WTC11 (cell line): ENCODE data around the gene TF.

Experiments
- E2F5 ChIP-seq: sonication (generic); formaldehyde crosslinking; IDR thresholded peaks from 2 replicates; pipeline ENCODE4 v1.8.1; 2022; ENCODE audit warnings: mild to moderate bottlenecking, moderate library complexity, missing genetic modification reagents
- GABPB1 ChIP-seq: sonication (generic); formaldehyde crosslinking; IDR thresholded peaks from 2 replicates; pipeline ENCODE4 v1.8.1; 2023; ENCODE audit warnings: mild to moderate bottlenecking, missing genetic modification reagents
- SP1 ChIP-seq: sonication (generic); formaldehyde crosslinking; conservative IDR thresholded peaks from 2 replicates; pipeline ENCODE4 v1.8.1; 2022; ENCODE audit warnings: missing genetic modification reagents
- USF1 ChIP-seq: sonication (generic); formaldehyde crosslinking; IDR thresholded peaks from 2 replicates; pipeline ENCODE4 v1.8.0; 2022; ENCODE audit warnings: mild to moderate bottlenecking, missing genetic modification reagents
- ZNF138 ChIP-seq: sonication (generic); formaldehyde crosslinking; conservative IDR thresholded peaks from 2 replicates; pipeline ENCODE4 v1.8.1; 2022; ENCODE audit warnings: mild to moderate bottlenecking, moderate library complexity, missing genetic modification reagents
- TF ChIP-seq, protein P1 (sequence below): fragments of 200-600 bp; IDR thresholded peaks from 2 replicates; pipeline ENCODE4 v1.8.0; 2022; ENCODE audit warnings: antibody characterized with exemption
- TF ChIP-seq, protein P2 (sequence below): sonication (generic); formaldehyde crosslinking; IDR thresholded peaks from 2 replicates; pipeline ENCODE4 v1.8.1; 2022; ENCODE audit warnings: low read depth, mild to moderate bottlenecking, moderate library complexity, missing genetic modification reagents, borderline replicate concordance

- TF ChIP-seq, protein P1, sequence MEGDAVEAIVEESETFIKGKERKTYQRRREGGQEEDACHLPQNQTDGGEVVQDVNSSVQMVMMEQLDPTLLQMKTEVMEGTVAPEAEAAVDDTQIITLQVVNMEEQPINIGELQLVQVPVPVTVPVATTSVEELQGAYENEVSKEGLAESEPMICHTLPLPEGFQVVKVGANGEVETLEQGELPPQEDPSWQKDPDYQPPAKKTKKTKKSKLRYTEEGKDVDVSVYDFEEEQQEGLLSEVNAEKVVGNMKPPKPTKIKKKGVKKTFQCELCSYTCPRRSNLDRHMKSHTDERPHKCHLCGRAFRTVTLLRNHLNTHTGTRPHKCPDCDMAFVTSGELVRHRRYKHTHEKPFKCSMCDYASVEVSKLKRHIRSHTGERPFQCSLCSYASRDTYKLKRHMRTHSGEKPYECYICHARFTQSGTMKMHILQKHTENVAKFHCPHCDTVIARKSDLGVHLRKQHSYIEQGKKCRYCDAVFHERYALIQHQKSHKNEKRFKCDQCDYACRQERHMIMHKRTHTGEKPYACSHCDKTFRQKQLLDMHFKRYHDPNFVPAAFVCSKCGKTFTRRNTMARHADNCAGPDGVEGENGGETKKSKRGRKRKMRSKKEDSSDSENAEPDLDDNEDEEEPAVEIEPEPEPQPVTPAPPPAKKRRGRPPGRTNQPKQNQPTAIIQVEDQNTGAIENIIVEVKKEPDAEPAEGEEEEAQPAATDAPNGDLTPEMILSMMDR, result no peak
- TF ChIP-seq ZNF138 (no peak), E2F5 (no peak), GABPB1 (CRISPR knock-in tag) (no peak), SP1 (no peak), USF1 (CRISPR knock-in tag) (no peak)
- TF ChIP-seq, protein P2, sequence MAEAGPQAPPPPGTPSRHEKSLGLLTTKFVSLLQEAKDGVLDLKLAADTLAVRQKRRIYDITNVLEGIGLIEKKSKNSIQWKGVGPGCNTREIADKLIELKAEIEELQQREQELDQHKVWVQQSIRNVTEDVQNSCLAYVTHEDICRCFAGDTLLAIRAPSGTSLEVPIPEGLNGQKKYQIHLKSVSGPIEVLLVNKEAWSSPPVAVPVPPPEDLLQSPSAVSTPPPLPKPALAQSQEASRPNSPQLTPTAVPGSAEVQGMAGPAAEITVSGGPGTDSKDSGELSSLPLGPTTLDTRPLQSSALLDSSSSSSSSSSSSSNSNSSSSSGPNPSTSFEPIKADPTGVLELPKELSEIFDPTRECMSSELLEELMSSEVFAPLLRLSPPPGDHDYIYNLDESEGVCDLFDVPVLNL (CRISPR knock-in tag), result no peak
Observed at GRCh38 chr3:133767607-133768006, 21.4 kb downstream of the TF start.
